ENCODE data around the gene SCAI. TPM values are rescaled to one million over a fixed set of nuclear protein-coding genes. Genes with fewer than 3 reads are reported as not detected.
"Not testable (repeated sequence)": the region's sequence is repeated elsewhere in the genome, so short reads cannot be mapped to it uniquely, and the experiment has no call there.

Gene SCAI
- total and polyA plus RNA-seq, 3 donors from 2014 or later, result 4.7 to 14.5 (median 12.8) TPM

GRCh38 chr9:125085703-125086477 is 57.4 kb downstream of the SCAI start:
- Histone ChIP-seq H3K36me3 (ENCODE audit: low read depth, missing control alignments) (no peaks in the 10 kb centered on the region), H3K4me1 (no peaks in the 10 kb centered on the region), H3K27me3 (no peaks in the 10 kb centered on the region), H3K27ac (no peak overlapping the region), H3K4me3 (no peak overlapping the region), H3K9me3 (no peaks in the 10 kb centered on the region)
- 83 to 90% methylated on average over 6 of the region's 6 CpGs for whole genome bisulfite sequencing, 2 donors
- intact Hi-C loops (cut with DNase I; ENCODE audit: low total_unique reads), result no loop called here
- TF ChIP-seq POLR2A (IDR thresholded peaks at IDR 0.05) (no peak), CTCF (IDR thresholded peaks at IDR 0.05) (no peak)
- no peak for DNase-seq

GRCh38 chr9:125082197-125082596 is 61.1 kb downstream of the SCAI start:
- WGBS, 2 donors, result 100% methylated on average over 3 to 6 of the region's 6 CpGs

GRCh38 chr9:125080797-125081196 is 62.5 kb downstream of the SCAI start:
- H3K4me3 ChIP-seq; H3K36me3 ChIP-seq (ENCODE audit: low read depth, missing control alignments); intact Hi-C loops (cut with DNase I; ENCODE audit: low total_unique reads); H3K4me1 ChIP-seq; H3K27ac ChIP-seq; DNase-seq; H3K9me3 ChIP-seq; H3K27me3 ChIP-seq: not testable (repeated sequence)
- 88 to 97% methylated on average over 2 of the region's 2 CpGs for WGBS, 2 donors

More at GRCh38 chr9:125082197-125082596, 61.1 kb downstream of the SCAI start:
- H3K4me3 ChIP-seq; H3K27ac ChIP-seq; H3K4me1 ChIP-seq; H3K36me3 ChIP-seq (ENCODE audit: low read depth, missing control alignments); intact Hi-C loops (cut with DNase I; ENCODE audit: low total_unique reads); H3K9me3 ChIP-seq; H3K27me3 ChIP-seq; DNase-seq: not testable (repeated sequence)

- intact Hi-C loops (cut with DNase I; ENCODE audit: low total_unique reads), result no loop called here
- H3K27ac ChIP-seq, result no peak overlapping the region
- DNase-seq, result no peak
- no peaks in the 10 kb centered on the region for H3K27me3 ChIP-seq
- WGBS, 2 donors, result 79 to 85% methylated on average over 2 of the region's 2 CpGs
- TF ChIP-seq CTCF (IDR thresholded peaks at IDR 0.05), result no peak
- TF ChIP-seq POLR2A (IDR thresholded peaks at IDR 0.05), result no peak
- no peaks in the 10 kb centered on the region for H3K9me3 ChIP-seq
- H3K36me3 ChIP-seq (ENCODE audit: low read depth, missing control alignments), result no peaks in the 10 kb centered on the region
- H3K4me1 ChIP-seq, result no peaks in the 10 kb centered on the region
- H3K4me3 ChIP-seq, result no peak overlapping the region
Measured at GRCh38 chr9:125079931-125080330, 63.4 kb downstream of the SCAI start.

- no peaks in the 10 kb centered on the region for H3K36me3 ChIP-seq (ENCODE audit: low read depth, missing control alignments)
- 96 to 98% methylated on average over 7 of the region's 7 CpGs for WGBS, 2 donors
- no peak overlapping the region for H3K4me3 ChIP-seq
- no peak for TF ChIP-seq CTCF (IDR thresholded peaks at IDR 0.05)
- TF ChIP-seq POLR2A (IDR thresholded peaks at IDR 0.05), result no peak
- H3K27ac ChIP-seq, result no peak overlapping the region
- no peaks in the 10 kb centered on the region for H3K27me3 ChIP-seq
- intact Hi-C loops (cut with DNase I; ENCODE audit: low total_unique reads), result no loop called here
- H3K4me1 ChIP-seq, result no peaks in the 10 kb centered on the region
- no peak for DNase-seq
- no peaks in the 10 kb centered on the region for H3K9me3 ChIP-seq
Measured at GRCh38 chr9:125075997-125076396, 67.3 kb downstream of the SCAI start.

- no peak for TF ChIP-seq POLR2A (IDR thresholded peaks at IDR 0.05)
- no peak for TF ChIP-seq CTCF (IDR thresholded peaks at IDR 0.05)
- WGBS, 2 donors, result 81 to 98% methylated on average over 2 of the region's 2 CpGs
Measured at GRCh38 chr9:125074976-125075375, 68.4 kb downstream of the SCAI start.

More at GRCh38 chr9:125074976-125075375, 68.4 kb downstream of the SCAI start:
- no peaks in the 10 kb centered on the region for H3K36me3 ChIP-seq (ENCODE audit: low read depth, missing control alignments)
- DNase-seq, result no peak
- intact Hi-C loops (cut with DNase I; ENCODE audit: low total_unique reads), result no loop called here
- H3K4me1 ChIP-seq, result no peaks in the 10 kb centered on the region
- no peaks in the 10 kb centered on the region for H3K9me3 ChIP-seq
- H3K4me3 ChIP-seq, result no peak overlapping the region
- no peaks in the 10 kb centered on the region for H3K27me3 ChIP-seq
- H3K27ac ChIP-seq, result no peak overlapping the region
